CD4-positive, CD25-positive, alpha-beta regulatory T cell (primary cell): ENCODE measurements around the gene ANKRD31. TPM values are rescaled to one million over a fixed set of nuclear protein-coding genes. Genes with fewer than 3 reads are reported as not detected.
"Not testable (repeated sequence)": the region's sequence is repeated elsewhere in the genome, so short reads cannot be mapped to it uniquely, and the experiment has no call there.

ENCODE experiments used
- ATAC-seq, 2 donors: fragments of 150-1000 bp; cut with Tn5 transposase; one replicate each; pipeline ENCODE4 v1.10.0; 2021; ENCODE audit warnings: low read depth in 2 of 2, moderate number of reproducible peaks in 2 of 2, moderate library complexity in 1 of 2
- DNase-seq, 3 donors: peaks; one replicate each; pipeline versions ENCODE4 v3.0.0 to v3.0.0-alpha.2; 2012 to 2022; ENCODE audit warnings: mixed read lengths in 1 of 3
- H3K27ac ChIP-seq: one replicate; pipeline ENCODE4 v1.7.0; 2013; ENCODE audit warnings: mild to moderate bottlenecking, low read length; ENCODE audit not compliant: insufficient read depth, poor library complexity, severe bottlenecking
- H3K27me3 ChIP-seq: one replicate; pipeline ENCODE4 v1.7.0; 2013; ENCODE audit warnings: low read length; ENCODE audit not compliant: control insufficient read depth, insufficient read depth
- H3K36me3 ChIP-seq: one replicate; pipeline ENCODE4 v1.7.0; 2013; ENCODE audit warnings: mild to moderate bottlenecking, low read length, moderate library complexity; ENCODE audit not compliant: control insufficient read depth, insufficient read depth
- H3K4me1 ChIP-seq: 2 replicates; pipeline ENCODE4 v1.7.0; 2013; ENCODE audit warnings: mild to moderate bottlenecking, low read length; ENCODE audit not compliant: insufficient read depth, control insufficient read depth, poor library complexity, severe bottlenecking
- H3K4me3 ChIP-seq: one replicate; pipeline ENCODE4 v1.7.0; 2013; ENCODE audit warnings: low read depth, mild to moderate bottlenecking, low read length, moderate library complexity
- H3K9me3 ChIP-seq, 2 experiments: 1 replicate in 1 of 2; 2 replicates in 1 of 2; pipeline ENCODE4 v1.7.0; 2013; ENCODE audit warnings: low read length in 2 of 2, mild to moderate bottlenecking in 1 of 2, moderate library complexity in 1 of 2; ENCODE audit not compliant: control insufficient read depth in 2 of 2
- H3K27ac Mint-ChIP-seq, 3 donors: one replicate each; pipeline ENCODE4 v1.8.0; 2020 to 2022; ENCODE audit warnings: mild to moderate bottlenecking in 3 of 3, mixed read lengths in 3 of 3, moderate library complexity in 2 of 3
- H3K27me3 Mint-ChIP-seq: one replicate; pipeline ENCODE4 v1.8.0; 2022; ENCODE audit warnings: mild to moderate bottlenecking, mixed read lengths
- H3K36me3 Mint-ChIP-seq: one replicate; pipeline ENCODE4 v1.8.0; 2020; ENCODE audit warnings: mixed read lengths
- H3K4me1 Mint-ChIP-seq, 4 donors: one replicate each; pipeline ENCODE4 v1.8.0; 2020 to 2022; ENCODE audit warnings: mixed read lengths in 4 of 4, mild to moderate bottlenecking in 1 of 4
- H3K4me3 Mint-ChIP-seq, 4 donors: one replicate each; pipeline ENCODE4 v1.8.0; 2020 to 2022; ENCODE audit warnings: mild to moderate bottlenecking in 4 of 4, mixed read lengths in 4 of 4, moderate library complexity in 3 of 4
- H3K9me3 Mint-ChIP-seq, 7 donors: one replicate each; pipeline ENCODE4 v1.8.0; 2020 to 2022; ENCODE audit warnings: mixed read lengths in 7 of 7, mild to moderate bottlenecking in 3 of 7, moderate library complexity in 2 of 7
- polyA plus RNA-seq, 4 donors: library from polyadenylated mRNA; unstranded; fragments of 300-500 nt; fragmentation: Illumina TruSeq; gene quantifications; one replicate each; pipeline ENCODE4 v1.2.3, GENCODE V29; 2021
- total RNA-seq: library from RNA; stranded (reverse); gene quantifications from one replicate; pipeline ENCODE4 v1.2.3, GENCODE V29; 2022

The ANKRD31 gene
- total and polyA plus RNA-seq, 5 donors from 2014 or later = 0.48 to 0.65 (median 0.51) TPM

- ATAC-seq = no peak
- Mint-ChIP-seq H3K4me3 (no peak overlapping the region), H3K9me3 (peaks cover 0 to 2% (median 0%) of the 10 kb centered on the region in 7 donors), H3K27ac (no peak overlapping the region), H3K36me3 (no peaks in the 10 kb centered on the region), H3K4me1 (peaks cover 0 to 5% (median 3%) of the 10 kb centered on the region in 4 donors), H3K27me3 (peaks cover 19% of the 10 kb centered on the region)
- Histone ChIP-seq H3K4me1 (no peaks in the 10 kb centered on the region), H3K27me3 (no peaks in the 10 kb centered on the region), H3K4me3 (no peak overlapping the region), H3K9me3 (no peaks in the 10 kb centered on the region), H3K36me3 (no peaks in the 10 kb centered on the region), H3K27ac (no peak overlapping the region)
- no peak for DNase-seq
These were observed 39.1 kb upstream of the ANKRD31 start for GRCh38 chr5:75275756-75276155.

- H3K36me3 Mint-ChIP-seq = no peaks in the 10 kb centered on the region
- H3K27me3 ChIP-seq = no peaks in the 10 kb centered on the region
- H3K4me1 Mint-ChIP-seq = peaks cover 0 to 5% (median 3%) of the 10 kb centered on the region in 4 donors
- no peaks in the 10 kb centered on the region for H3K36me3 ChIP-seq
- no peak overlapping the region for H3K27ac Mint-ChIP-seq
- no peak overlapping the region for H3K4me3 Mint-ChIP-seq
- H3K27me3 Mint-ChIP-seq = peaks cover 19% of the 10 kb centered on the region
- no peaks in the 10 kb centered on the region for H3K4me1 ChIP-seq
- DNase-seq = no peak
- ATAC-seq = no peak
- H3K27ac ChIP-seq = no peak overlapping the region
- no peaks in the 10 kb centered on the region for H3K9me3 ChIP-seq
- H3K4me3 ChIP-seq = no peak overlapping the region
- H3K9me3 Mint-ChIP-seq = peaks cover 0 to 2% (median 0%) of the 10 kb centered on the region in 7 donors
These were observed 38.5 kb upstream of the ANKRD31 start for GRCh38 chr5:75275147-75275546.

GRCh38 chr5:75274486-75274885, 37.8 kb upstream of the ANKRD31 start:
- H3K36me3 ChIP-seq = no peaks in the 10 kb centered on the region
- DNase-seq (no peak), ATAC-seq (no peak)
- H3K4me3 ChIP-seq = no peak overlapping the region
- no peaks in the 10 kb centered on the region for H3K27me3 ChIP-seq
- no peak overlapping the region for H3K27ac ChIP-seq
- Mint-ChIP-seq H3K4me1 (peaks cover 0 to 3% (median 1%) of the 10 kb centered on the region in 4 donors), H3K36me3 (no peaks in the 10 kb centered on the region), H3K4me3 (no peak overlapping the region), H3K9me3 (peaks cover 0 to 2% (median 0%) of the 10 kb centered on the region in 7 donors), H3K27ac (no peak overlapping the region), H3K27me3 (peaks cover 19% of the 10 kb centered on the region)
- no peaks in the 10 kb centered on the region for H3K4me1 ChIP-seq
- H3K9me3 ChIP-seq = no peaks in the 10 kb centered on the region

GRCh38 chr5:75270605-75271004, 33.9 kb upstream of the ANKRD31 start:
- not testable (repeated sequence) for H3K36me3 ChIP-seq, H3K36me3 Mint-ChIP-seq, H3K4me3 Mint-ChIP-seq, H3K4me1 ChIP-seq, H3K27me3 ChIP-seq, H3K9me3 ChIP-seq, H3K4me1 Mint-ChIP-seq, DNase-seq, H3K9me3 Mint-ChIP-seq, H3K27ac ChIP-seq, H3K4me3 ChIP-seq, ATAC-seq, H3K27ac Mint-ChIP-seq
- H3K27me3 Mint-ChIP-seq = peaks cover 23% of the 10 kb centered on the region

DNA sequence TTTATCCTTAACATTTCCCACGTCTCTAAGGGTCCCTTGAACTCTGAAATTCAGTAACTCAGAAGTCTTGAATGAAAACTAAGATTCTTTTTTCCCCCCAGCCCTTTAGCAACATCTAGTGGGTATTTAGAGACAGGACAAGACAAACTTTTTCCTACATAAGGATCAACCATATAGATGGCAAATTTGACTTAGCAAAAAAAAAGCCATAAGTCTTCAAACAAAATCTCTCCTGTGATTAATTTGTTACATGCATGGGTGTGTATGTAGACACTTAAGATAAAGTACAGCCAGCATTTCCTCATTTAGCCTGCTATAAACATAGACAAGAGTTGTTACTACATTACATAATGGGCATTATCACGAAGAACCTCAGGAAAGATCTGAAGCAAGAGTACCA, 29.1 kb upstream of the ANKRD31 start:
- H3K36me3 ChIP-seq = no peaks in the 10 kb centered on the region
- DNase-seq = peak in 2 of 3 donors; percentile 54 to 58
- Mint-ChIP-seq H3K36me3 (no peaks in the 10 kb centered on the region), H3K4me1 (peaks cover 3 to 6% (median 5%) of the 10 kb centered on the region in 4 donors), H3K27me3 (peaks cover 11% of the 10 kb centered on the region), H3K4me3 (peak overlapping the region in 1 of 4 donors; percentile 1), H3K9me3 (no peaks in the 10 kb centered on the region), H3K27ac (peak overlapping the region in 1 of 3 donors; percentile 0)
- H3K27ac ChIP-seq = no peak overlapping the region
- no peak overlapping the region for H3K4me3 ChIP-seq
- peak; percentile 58 to 67 for ATAC-seq
- H3K9me3 ChIP-seq = no peaks in the 10 kb centered on the region
- no peaks in the 10 kb centered on the region for H3K4me1 ChIP-seq
- H3K27me3 ChIP-seq = peaks cover 1% of the 10 kb centered on the region

DNA sequence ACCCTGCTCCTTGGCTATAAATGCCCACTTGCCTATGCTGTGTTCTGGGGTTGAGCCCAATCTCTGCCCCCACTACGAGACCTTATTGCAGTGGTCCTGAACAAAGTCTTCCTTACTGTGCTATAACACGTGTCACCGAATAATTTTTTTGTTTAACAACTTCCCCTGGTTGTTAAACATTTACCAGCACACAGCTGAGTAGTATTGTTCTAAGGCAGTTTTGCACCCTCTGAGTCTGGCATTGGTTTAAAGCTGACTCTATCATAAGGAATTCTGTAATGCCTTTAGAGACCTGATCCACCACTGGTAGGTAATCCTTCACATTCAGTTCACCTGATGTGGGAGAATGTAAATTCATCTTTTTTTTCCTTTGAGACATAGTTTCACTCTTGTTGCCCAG, 25.6 kb upstream of the ANKRD31 start:
- Histone ChIP-seq H3K9me3 (no peaks in the 10 kb centered on the region), H3K4me1 (no peaks in the 10 kb centered on the region), H3K27me3 (peaks cover 1% of the 10 kb centered on the region), H3K27ac (no peak overlapping the region), H3K36me3 (no peaks in the 10 kb centered on the region), H3K4me3 (no peak overlapping the region)
- ATAC-seq = no peak
- Mint-ChIP-seq H3K27me3 (peaks cover 24% of the 10 kb centered on the region), H3K27ac (no peak overlapping the region), H3K4me1 (peaks cover 3 to 6% (median 5%) of the 10 kb centered on the region in 4 donors), H3K9me3 (peaks cover 0 to 4% (median 0%) of the 10 kb centered on the region in 7 donors), H3K36me3 (no peaks in the 10 kb centered on the region), H3K4me3 (no peak overlapping the region)
- DNase-seq = no peak

- DNase-seq = no peak
- Mint-ChIP-seq H3K4me1 (peaks cover 3 to 4% (median 3%) of the 10 kb centered on the region in 4 donors), H3K9me3 (peaks cover 0 to 9% (median 2%) of the 10 kb centered on the region in 7 donors), H3K36me3 (no peaks in the 10 kb centered on the region), H3K27ac (no peak overlapping the region), H3K27me3 (peaks cover 25% of the 10 kb centered on the region), H3K4me3 (no peak overlapping the region)
- Histone ChIP-seq H3K4me1 (no peaks in the 10 kb centered on the region), H3K4me3 (no peak overlapping the region), H3K27me3 (no peaks in the 10 kb centered on the region), H3K9me3 (no peaks in the 10 kb centered on the region), H3K27ac (no peak overlapping the region), H3K36me3 (no peaks in the 10 kb centered on the region)
- ATAC-seq = no peak
These were observed 24.0 kb upstream of the ANKRD31 start for GRCh38 chr5:75260708-75261107.

GRCh38 chr5:75250452-75250851, 13.8 kb upstream of the ANKRD31 start:
- H3K4me3 Mint-ChIP-seq, H3K4me1 Mint-ChIP-seq: not testable (repeated sequence)

More at GRCh38 chr5:75250452-75250851, 13.8 kb upstream of the ANKRD31 start:
- not testable (repeated sequence) for H3K9me3 Mint-ChIP-seq, H3K27ac Mint-ChIP-seq, H3K27me3 Mint-ChIP-seq, DNase-seq, H3K27me3 ChIP-seq, ATAC-seq, H3K27ac ChIP-seq, H3K4me3 ChIP-seq, H3K9me3 ChIP-seq, H3K36me3 ChIP-seq, H3K36me3 Mint-ChIP-seq, H3K4me1 ChIP-seq
